Adrenal gland (tissue), 5 donors: ENCODE data around the gene GBF1.

Experiments used
- POLR2A ChIP-seq, 2 donors: fragments of 450-650 bp; IDR thresholded peaks; one replicate each; pipeline ENCODE4 v1.6.1; 2017; ENCODE audit warnings: antibody characterized with exemption in 2 of 2, mild to moderate bottlenecking in 2 of 2, moderate library complexity in 1 of 2
- TF ChIP-seq, protein P1 (sequence below), 6 experiments: fragments of 450-650 bp in 4 of 6; fragments of 200-600 bp in 2 of 6; sonication (generic) in 1 of 6; IDR thresholded peaks; 1 replicate in 5 of 6; 2 replicates in 1 of 6; pipeline versions ENCODE4 v1.5.1 to v1.8.0; 2016 to 2021; ENCODE audit warnings: antibody characterized with exemption in 6 of 6, mild to moderate bottlenecking in 2 of 6, moderate library complexity in 1 of 6
- donor health status: DM: no; HTN: no; CAD: no.

DNA sequence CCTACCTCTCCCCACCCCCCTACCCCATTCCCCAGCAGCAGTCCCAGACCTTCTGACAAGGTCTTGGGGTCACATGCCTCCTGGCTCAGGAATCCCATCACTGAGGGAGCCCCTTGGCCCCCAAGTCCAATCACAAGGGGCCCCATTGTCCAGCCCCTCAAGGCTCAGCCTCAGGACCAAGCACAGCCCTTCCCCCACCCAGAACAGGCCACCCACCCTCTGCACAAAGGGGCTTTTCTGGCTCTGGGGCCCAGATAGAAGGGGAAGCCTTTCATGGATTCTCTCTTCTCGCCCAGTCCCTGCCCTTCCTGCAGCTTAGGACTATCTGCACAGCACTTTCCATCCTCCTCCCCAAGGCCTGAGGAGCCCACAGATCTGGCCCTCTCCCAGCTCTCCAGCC lies 180.1 kb downstream of the GBF1 start:
- TF ChIP-seq, protein P1, sequence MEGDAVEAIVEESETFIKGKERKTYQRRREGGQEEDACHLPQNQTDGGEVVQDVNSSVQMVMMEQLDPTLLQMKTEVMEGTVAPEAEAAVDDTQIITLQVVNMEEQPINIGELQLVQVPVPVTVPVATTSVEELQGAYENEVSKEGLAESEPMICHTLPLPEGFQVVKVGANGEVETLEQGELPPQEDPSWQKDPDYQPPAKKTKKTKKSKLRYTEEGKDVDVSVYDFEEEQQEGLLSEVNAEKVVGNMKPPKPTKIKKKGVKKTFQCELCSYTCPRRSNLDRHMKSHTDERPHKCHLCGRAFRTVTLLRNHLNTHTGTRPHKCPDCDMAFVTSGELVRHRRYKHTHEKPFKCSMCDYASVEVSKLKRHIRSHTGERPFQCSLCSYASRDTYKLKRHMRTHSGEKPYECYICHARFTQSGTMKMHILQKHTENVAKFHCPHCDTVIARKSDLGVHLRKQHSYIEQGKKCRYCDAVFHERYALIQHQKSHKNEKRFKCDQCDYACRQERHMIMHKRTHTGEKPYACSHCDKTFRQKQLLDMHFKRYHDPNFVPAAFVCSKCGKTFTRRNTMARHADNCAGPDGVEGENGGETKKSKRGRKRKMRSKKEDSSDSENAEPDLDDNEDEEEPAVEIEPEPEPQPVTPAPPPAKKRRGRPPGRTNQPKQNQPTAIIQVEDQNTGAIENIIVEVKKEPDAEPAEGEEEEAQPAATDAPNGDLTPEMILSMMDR (IDR thresholded peaks at IDR 0.05) = no peak
- no peak for TF ChIP-seq POLR2A (IDR thresholded peaks at IDR 0.05)
